T-cell (primary cell): ENCODE results near the gene AGRP. TPM values are rescaled to one million over a fixed set of nuclear protein-coding genes. Genes with fewer than 3 reads are reported as not detected.
"Not testable (repeated sequence)": the region's sequence is repeated elsewhere in the genome, so short reads cannot be mapped to it uniquely, and the experiment has no call there.

Source experiments
- ATAC-seq, 4 experiments: fragments of 200-7000 bp in 3 of 4; fragments of 150-1000 bp in 1 of 4; cut with Tn5 transposase; replicated peaks in 1 of 4; 1 replicate in 3 of 4; 2 replicates in 1 of 4; pipeline ENCODE4 v1.10.0; 2021; ENCODE audit warnings: moderate library complexity in 3 of 4, mild to moderate bottlenecking in 2 of 4, moderate number of reproducible peaks in 1 of 4
- CTCF ChIA-PET, 2 donors: fragments of 300-600 bp; sonication (Branson Sonifier 250); formaldehyde crosslinking; loops; one replicate each; lab custom pipeline; 2022; ENCODE audit warnings: antibody characterized with exemption in 2 of 2; lab: Charles Lee
- POLR2A ChIA-PET, 2 donors: fragments of 300-600 bp; sonication (Branson Sonifier 250); formaldehyde crosslinking; loops; one replicate each; lab custom pipeline; 2022; ENCODE audit warnings: antibody characterized with exemption in 2 of 2; lab: Charles Lee
- DNase-seq, 35 experiments: peaks; one replicate each; pipeline versions ENCODE4 v3.0.0 to v3.0.0-alpha.2; 2013 to 2023
- H3K27ac ChIP-seq: one replicate; pipeline ENCODE4 v1.5.1; 2013; ENCODE audit warnings: low read length
- H3K27me3 ChIP-seq, 2 experiments: replicated peaks in 1 of 2; 1 replicate in 1 of 2; 2 replicates in 1 of 2; pipeline versions ENCODE4 v1.6.1 to v1.7.0; 2013; ENCODE audit warnings: low read length in 1 of 2, mixed read lengths in 1 of 2; ENCODE audit not compliant: control insufficient read depth in 2 of 2, insufficient read depth in 2 of 2; ENCODE audit errors: extremely low read depth in 1 of 2
- H3K36me3 ChIP-seq, 2 donors: 1 replicate in 1 of 2; 2 replicates in 1 of 2; pipeline versions ENCODE4 v1.6.1 to v1.7.0; 2013; ENCODE audit warnings: low read length in 1 of 2; ENCODE audit not compliant: control insufficient read depth in 2 of 2, insufficient read depth in 1 of 2; ENCODE audit errors: extremely low read depth in 1 of 2
- H3K4me1 ChIP-seq, 2 experiments: 1 replicate in 1 of 2; 2 replicates in 1 of 2; pipeline versions ENCODE4 v1.6.1 to v1.7.0; 2013; ENCODE audit warnings: low read length in 2 of 2, mixed read lengths in 1 of 2; ENCODE audit not compliant: insufficient read depth in 2 of 2, control insufficient read depth in 1 of 2; ENCODE audit errors: extremely low read depth in 1 of 2
- H3K4me3 ChIP-seq, 2 donors: 1 replicate in 1 of 2; 2 replicates in 1 of 2; pipeline versions ENCODE4 v1.5.1 to v1.7.0; 2013; ENCODE audit warnings: mild to moderate bottlenecking in 2 of 2, low read length in 1 of 2, moderate library complexity in 1 of 2; ENCODE audit not compliant: control insufficient read depth in 1 of 2; ENCODE audit errors: extremely low read depth in 1 of 2
- H3K9me3 ChIP-seq: 2 replicates; pipeline ENCODE4 v1.7.0; 2013
- H3K27ac Mint-ChIP-seq, 2 donors: one replicate each; pipeline ENCODE4 v1.8.0; 2020 to 2021; ENCODE audit warnings: mild to moderate bottlenecking in 2 of 2, mixed read lengths in 2 of 2
- H3K27me3 Mint-ChIP-seq, 2 donors: one replicate each; pipeline ENCODE4 v1.8.0; 2021 to 2022; ENCODE audit warnings: mixed read lengths in 2 of 2
- H3K36me3 Mint-ChIP-seq: one replicate; pipeline ENCODE4 v1.8.0; 2021; ENCODE audit warnings: mixed read lengths
- H3K4me1 Mint-ChIP-seq, 3 donors: one replicate each; pipeline ENCODE4 v1.8.0; 2020 to 2022; ENCODE audit warnings: mixed read lengths in 3 of 3, mild to moderate bottlenecking in 1 of 3
- H3K4me3 Mint-ChIP-seq, 3 donors: one replicate each; pipeline ENCODE4 v1.8.0; 2020 to 2022; ENCODE audit warnings: mild to moderate bottlenecking in 3 of 3, mixed read lengths in 3 of 3, moderate library complexity in 3 of 3
- H3K9me3 Mint-ChIP-seq, 3 donors: one replicate each; pipeline ENCODE4 v1.8.0; 2020 to 2022; ENCODE audit warnings: mixed read lengths in 3 of 3
- WGBS: methylation state at CpG from one replicate; pipeline ENCODE4 v1.1.5; 2013; ENCODE audit warnings: missing lambda C conversion rate; ENCODE audit not compliant: insufficient coverage; 5-methylcytosine and 5-hydroxymethylcytosine counted together
- total RNA-seq, 35 experiments: library from RNA in 6 of 35; stranded (reverse) in 6 of 35; fragments of 120-200 nt in 1 of 35; gene quantifications; one replicate each; pipeline versions ENCODE4 v1.2.1 to v1.2.4 and lab custom pipeline; 2013 to 2026

Gene AGRP
- total RNA-seq, 5 donors from 2014 or later (not counting 1 experiment from before 2014, with no cell fraction given): not detected

- not testable (repeated sequence) for H3K4me3 Mint-ChIP-seq, H3K9me3 Mint-ChIP-seq, DNase-seq, H3K9me3 ChIP-seq, H3K27me3 ChIP-seq, H3K27ac ChIP-seq, H3K27me3 Mint-ChIP-seq, H3K36me3 Mint-ChIP-seq, H3K4me3 ChIP-seq, H3K27ac Mint-ChIP-seq, H3K36me3 ChIP-seq
- peaks cover 0 to 36% of the 10 kb centered on the region in 2 experiments for H3K4me1 ChIP-seq
- H3K4me1 Mint-ChIP-seq: peaks cover 18 to 34% (median 27%) of the 10 kb centered on the region in 3 donors
- ATAC-seq: peak in 1 of 4 experiments; percentile 13
- ChIA-PET POLR2A (interaction anchor here in 1 of 2 donors (0.6 to 1.2 kb wide), 2 partner anchors 32 to 66 kb away, joined by 3 to 5 read pairs; no protein-coding TSS in a partner anchor), CTCF (interaction anchor here (0.5 to 2.0 kb wide), 16 partner anchors 17 to 306 kb away, joined by 3 to 21 read pairs (median 4); partner anchors contain the start of gene ATP6V0D1 (in 1 of the 2))
- WGBS: no CpG with 5 or more reads among the region's 1 CpG
Observed at GRCh38 chr16:67513892-67514291, 30.5 kb upstream of the AGRP start.

- Mint-ChIP-seq H3K27me3 (no peaks in the 10 kb centered on the region), H3K36me3 (peaks cover 3% of the 10 kb centered on the region), H3K27ac (peak overlapping the region; percentile 79 to 81), H3K9me3 (no peaks in the 10 kb centered on the region), H3K4me3 (peak overlapping the region in 1 of 3 donors; percentile 4), H3K4me1 (peaks cover 45 to 52% (median 45%) of the 10 kb centered on the region in 3 donors)
- Histone ChIP-seq H3K4me1 (peaks cover 18 to 54% of the 10 kb centered on the region in 2 experiments), H3K27ac (no peak overlapping the region), H3K27me3 (no peaks in the 10 kb centered on the region), H3K9me3 (no peaks in the 10 kb centered on the region), H3K4me3 (no peak overlapping the region), H3K36me3 (no peaks in the 10 kb centered on the region)
- 100% methylated on average over 2 of the region's 4 CpGs for WGBS
- ChIA-PET CTCF (interaction anchor here in 1 of 2 donors (0.6 kb wide), 1 partner anchor 9 kb away, joined by 4 read pairs; no protein-coding TSS in a partner anchor), POLR2A (no interaction called here)
- DNase-seq (peak in 26 of 35 experiments; percentile 7 to 57 (median 38)), ATAC-seq (peak in 3 of 4 experiments; percentile 29 to 44 (median 29))
Observed at GRCh38 chr16:67509016-67509415, 25.7 kb upstream of the AGRP start.

GRCh38 chr16:67506468-67506867 is 23.1 kb upstream of the AGRP start:
- H3K4me1 Mint-ChIP-seq: peaks cover 54 to 64% (median 63%) of the 10 kb centered on the region in 3 donors
- DNase-seq (no peak), ATAC-seq (no peak)
- Histone ChIP-seq H3K27ac (peak overlapping the region; percentile 49), H3K4me3 (no peak overlapping the region), H3K4me1 (peaks cover 23 to 62% of the 10 kb centered on the region in 2 experiments), H3K27me3 (no peaks in the 10 kb centered on the region), H3K36me3 (no peaks in the 10 kb centered on the region), H3K9me3 (no peaks in the 10 kb centered on the region)
- H3K36me3 Mint-ChIP-seq: peaks cover 5% of the 10 kb centered on the region
- no peaks in the 10 kb centered on the region for H3K27me3 Mint-ChIP-seq
- H3K27ac Mint-ChIP-seq: peak overlapping the region; percentile 86 to 90
- H3K4me3 Mint-ChIP-seq: peak overlapping the region in 1 of 3 donors; percentile 14
- WGBS: 90% methylated on average over 3 of the region's 8 CpGs
- POLR2A ChIA-PET: interaction anchor here in 1 of 2 donors (0.6 kb wide), 1 partner anchor 312 kb away, joined by 3 read pairs; no protein-coding TSS in a partner anchor
- CTCF ChIA-PET: interaction anchor here (0.6 to 1.4 kb wide), 3 partner anchors 10 to 17 kb away, joined by 3 read pairs; no protein-coding TSS in a partner anchor
- H3K9me3 Mint-ChIP-seq: no peaks in the 10 kb centered on the region

- H3K9me3 Mint-ChIP-seq: no peaks in the 10 kb centered on the region
- H3K4me1 ChIP-seq: peaks cover 23 to 59% of the 10 kb centered on the region in 2 experiments
- peak overlapping the region; percentile 96 for H3K27ac Mint-ChIP-seq
- ATAC-seq (peak; percentile 86 to 94 (median 90)), DNase-seq (peak in 17 of 35 experiments; percentile 9 to 60 (median 25))
- peak overlapping the region; percentile 79 for H3K27ac ChIP-seq
- peak overlapping the region in 2 of 3 donors; percentile 41 to 59 for H3K4me3 Mint-ChIP-seq
- H3K4me1 Mint-ChIP-seq: peaks cover 49 to 61% (median 59%) of the 10 kb centered on the region in 3 donors
- no peaks in the 10 kb centered on the region for H3K36me3 ChIP-seq
- no peaks in the 10 kb centered on the region for H3K9me3 ChIP-seq
- ChIA-PET POLR2A (interaction anchor here in 1 of 2 donors (0.5 kb wide), 1 partner anchor 28 kb away, joined by 3 read pairs; no protein-coding TSS in a partner anchor), CTCF (interaction anchor here in 1 of 2 donors (1.0 to 1.6 kb wide), 2 partner anchors 15 to 17 kb away, joined by 3 to 4 read pairs; no protein-coding TSS in a partner anchor)
- H3K4me3 ChIP-seq: no peak overlapping the region
- peaks cover 11% of the 10 kb centered on the region for H3K36me3 Mint-ChIP-seq
- 22% methylated on average over 4 of the region's 9 CpGs for WGBS
- H3K27me3 ChIP-seq: no peaks in the 10 kb centered on the region
- no peaks in the 10 kb centered on the region for H3K27me3 Mint-ChIP-seq
Observed at GRCh38 chr16:67504031-67505021, 21.0 kb upstream of the AGRP start.

- no peaks in the 10 kb centered on the region for H3K9me3 ChIP-seq
- no peak overlapping the region for H3K4me3 ChIP-seq
- Mint-ChIP-seq H3K4me3 (no peak overlapping the region), H3K4me1 (peaks cover 15 to 37% (median 25%) of the 10 kb centered on the region in 3 donors), H3K9me3 (no peaks in the 10 kb centered on the region), H3K36me3 (peaks cover 11% of the 10 kb centered on the region), H3K27me3 (no peaks in the 10 kb centered on the region), H3K27ac (peak overlapping the region; percentile 41 to 63)
- 94% methylated on average over 2 of the region's 4 CpGs for WGBS
- H3K36me3 ChIP-seq: peaks cover 5 to 6% of the 10 kb centered on the region in 2 donors
- ChIA-PET POLR2A (no interaction called here), CTCF (no interaction called here)
- no peak for DNase-seq
- no peak overlapping the region for H3K27ac ChIP-seq
- no peak for ATAC-seq
- peaks cover 6 to 16% of the 10 kb centered on the region in 2 experiments for H3K4me1 ChIP-seq
- H3K27me3 ChIP-seq: no peaks in the 10 kb centered on the region
Observed at GRCh38 chr16:67499106-67499505, 15.8 kb upstream of the AGRP start.
